ENCODE data around the gene ZC3H18.

Gene ZC3H18

DNA sequence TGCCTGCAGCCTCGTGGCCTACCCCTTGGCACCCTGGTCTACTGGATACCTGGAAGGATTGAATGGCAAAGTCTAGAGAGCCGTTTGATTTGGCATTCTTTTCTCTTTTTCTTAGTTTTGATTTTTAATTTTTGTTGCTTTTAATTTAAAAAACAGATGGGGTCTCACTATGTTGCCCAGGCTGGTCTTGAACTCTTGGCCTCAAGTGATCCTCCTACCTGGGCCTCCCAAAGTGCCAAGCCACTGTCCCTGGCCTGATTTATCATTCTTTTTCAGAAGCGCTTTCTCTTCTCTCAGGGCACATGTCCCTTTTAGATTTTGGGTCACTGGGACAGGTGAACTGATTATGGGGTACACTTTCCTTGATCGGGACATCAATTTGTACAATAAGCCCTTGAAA lies 10.8 kb downstream of the ZC3H18 start:
- no peak for DNase-seq (ENCODE audit: low spot score)

DNA sequence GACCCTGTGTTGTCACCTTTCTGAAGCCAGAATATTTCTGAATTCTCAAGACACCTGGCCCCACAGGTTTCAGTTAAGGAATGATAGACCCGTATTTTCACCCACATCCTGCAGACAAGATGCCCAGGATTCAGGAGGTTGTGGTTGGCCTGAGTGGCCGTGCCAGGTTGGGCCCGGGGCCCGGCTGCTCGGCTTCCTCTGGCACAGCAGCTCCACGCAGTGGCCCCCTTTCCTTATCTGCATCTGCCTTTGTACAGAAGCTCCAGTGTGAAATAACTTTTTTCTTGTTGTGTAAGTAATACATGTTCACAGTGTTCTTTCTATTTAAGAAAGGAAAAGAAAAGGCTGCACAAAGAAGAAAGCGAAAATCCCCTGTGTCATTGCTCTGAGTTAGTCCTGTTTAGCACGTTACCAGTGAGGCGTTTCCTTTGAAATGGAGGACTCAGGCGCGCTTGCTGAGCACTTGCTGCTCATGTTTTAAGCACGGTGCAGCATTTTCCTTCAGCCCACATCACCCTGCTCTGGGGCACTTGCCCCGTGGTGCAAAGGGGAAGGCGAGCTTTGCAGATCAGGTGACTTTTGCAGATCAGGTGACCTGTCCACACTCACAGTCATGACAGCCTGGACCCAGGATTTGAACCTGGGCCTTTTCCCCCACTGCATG lies 12.8 kb downstream of the ZC3H18 start:
- no peak for DNase-seq (ENCODE audit: low spot score)

DNA sequence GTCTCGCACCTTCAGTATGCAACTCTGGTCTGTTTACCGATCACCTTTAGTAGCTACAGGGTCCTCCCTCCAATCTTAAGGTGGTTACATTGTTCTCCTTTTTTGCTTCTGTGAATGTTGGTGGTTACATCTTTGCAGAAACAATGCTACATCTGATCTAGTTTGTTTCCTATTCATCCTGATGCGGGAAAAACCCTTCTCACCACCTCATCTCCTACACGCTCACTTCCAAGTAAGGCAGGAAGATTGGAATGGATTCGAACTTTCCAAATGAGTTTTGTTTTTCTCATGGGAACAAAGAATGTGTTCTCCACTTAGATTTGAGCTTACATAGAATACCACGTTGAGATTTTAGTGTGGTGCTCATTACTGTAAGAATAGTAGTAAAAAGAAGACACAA lies 14.5 kb downstream of the ZC3H18 start:
- no peak for DNase-seq (ENCODE audit: low spot score)

DNA sequence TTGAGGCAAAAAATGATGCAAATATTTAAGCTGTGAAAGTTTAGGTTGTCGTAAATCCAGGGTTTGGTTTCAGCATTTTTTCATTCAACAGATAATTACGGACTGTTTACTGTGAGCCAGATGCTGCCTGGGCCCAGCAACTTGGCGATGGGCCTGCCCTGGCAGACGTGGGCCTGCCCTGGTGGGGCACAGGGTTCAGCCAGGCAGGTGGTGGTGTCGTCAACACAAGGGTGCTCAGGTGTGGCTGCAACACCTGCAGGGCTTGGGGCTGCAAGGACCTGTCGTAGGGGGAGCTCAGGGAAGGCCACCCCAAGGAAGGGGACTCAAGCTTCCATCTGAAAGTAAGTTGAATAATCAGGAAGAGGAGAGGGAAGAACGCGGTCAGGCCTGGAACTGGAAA lies 15.1 kb downstream of the ZC3H18 start:
- no peak for DNase-seq (ENCODE audit: low spot score)

DNA sequence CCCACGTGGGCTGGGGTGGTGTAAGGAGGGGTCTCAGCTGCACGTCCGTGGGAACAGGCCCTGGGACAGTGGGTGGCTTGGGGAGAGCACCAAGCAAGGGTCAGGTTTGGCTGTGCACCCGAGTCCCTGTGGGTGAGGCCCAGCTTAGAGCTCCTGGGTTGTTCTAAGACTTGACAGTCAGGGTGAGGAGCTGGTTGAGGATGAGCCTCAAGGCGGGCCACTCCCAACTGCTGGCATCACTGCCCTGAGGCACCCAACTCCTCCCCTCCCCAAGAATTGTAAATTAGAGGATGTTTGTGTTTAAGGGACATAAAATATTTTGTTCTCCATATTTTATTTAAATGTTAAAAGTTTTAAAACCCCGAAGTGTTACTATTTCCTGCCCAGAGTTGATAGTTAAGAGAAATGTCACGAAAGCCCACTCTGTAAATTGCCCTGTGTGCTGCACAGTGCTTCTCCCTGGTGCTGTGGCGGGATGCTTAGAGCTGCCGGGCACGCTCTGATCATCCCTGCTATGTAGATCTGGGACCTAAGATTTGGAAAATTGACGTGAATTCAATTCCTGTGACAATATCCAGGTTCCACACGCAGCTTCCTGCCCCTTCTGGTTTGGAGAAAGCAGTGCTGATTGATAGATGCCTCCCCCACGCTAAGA lies 15.9 kb downstream of the ZC3H18 start:
- DNase-seq (ENCODE audit: low spot score) = no peak

- no peak for DNase-seq (ENCODE audit: low spot score)
These were observed 17.9 kb downstream of the ZC3H18 start for GRCh38 chr16:88588148-88588547.

- no peak for DNase-seq (ENCODE audit: low spot score)
These were observed 18.6 kb downstream of the ZC3H18 start for GRCh38 chr16:88588754-88589153.

DNA sequence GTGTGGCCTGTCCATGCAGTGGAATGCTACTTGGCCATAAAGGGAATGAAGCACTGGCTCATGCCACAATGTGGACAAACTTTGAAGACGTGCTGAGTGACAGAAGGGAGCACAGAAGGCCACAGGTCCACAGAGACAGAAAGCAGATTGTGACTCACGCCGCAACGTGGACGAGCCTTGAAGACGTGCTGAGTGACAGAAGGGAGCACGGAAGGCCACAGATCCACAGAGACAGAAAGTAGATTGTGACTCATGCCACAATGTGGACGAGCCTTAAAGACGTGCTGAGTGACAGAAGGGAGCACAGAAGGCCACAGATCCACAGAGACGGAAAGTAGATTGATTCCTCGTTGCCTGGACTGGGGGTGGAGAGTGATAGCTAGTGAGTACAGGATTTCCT lies 19.2 kb downstream of the ZC3H18 start:
- no peak for DNase-seq (ENCODE audit: low spot score)

GRCh38 chr16:88591577-88592021 lies 21.4 kb downstream of the ZC3H18 start:
- no peak for DNase-seq (ENCODE audit: low spot score)

DNA sequence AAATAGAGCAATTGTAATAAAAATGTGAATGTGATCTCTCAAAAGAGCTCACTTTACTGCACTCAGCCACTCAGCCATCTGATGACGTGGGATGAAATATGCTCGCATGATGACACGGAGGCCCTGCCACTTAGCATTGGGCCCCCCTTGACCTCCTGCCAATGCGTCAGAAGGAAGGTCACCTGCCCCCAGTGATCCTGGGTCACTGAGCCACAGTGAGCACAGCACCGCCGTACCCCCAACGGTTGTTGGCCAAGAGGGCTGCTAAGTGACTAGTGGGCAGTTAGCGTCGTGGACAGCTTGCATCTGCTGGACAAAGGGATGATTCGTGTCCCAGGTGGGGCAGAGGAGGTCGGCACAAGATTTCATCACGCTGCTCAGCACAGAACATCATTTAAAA lies 22.9 kb downstream of the ZC3H18 start:
- DNase-seq (ENCODE audit: low spot score) = no peak

GRCh38 chr16:88593489-88593888 lies 23.3 kb downstream of the ZC3H18 start:
- DNase-seq (ENCODE audit: low spot score) = no peak

DNA sequence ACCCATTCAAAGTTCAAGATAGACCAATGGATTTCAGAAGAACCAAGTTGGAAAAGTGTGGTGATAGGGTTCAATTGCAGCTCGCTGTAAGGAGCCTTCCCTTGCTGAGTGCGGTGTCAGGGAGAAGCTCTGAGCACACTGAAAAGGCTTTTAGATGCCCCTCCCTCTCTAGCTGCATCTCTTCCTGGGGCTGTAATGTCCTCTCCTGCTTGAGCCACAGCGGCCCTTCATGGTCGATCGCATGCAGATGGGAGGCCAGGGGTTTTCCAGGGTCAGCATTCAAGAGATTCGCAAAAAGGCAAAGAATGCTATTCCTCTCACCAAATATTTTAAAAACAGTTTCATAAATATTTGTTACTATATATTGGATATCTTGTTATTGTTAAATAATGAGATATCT lies 23.7 kb downstream of the ZC3H18 start:
- no peak for DNase-seq (ENCODE audit: low spot score)

GRCh38 chr16:88595101-88595500 lies 24.9 kb downstream of the ZC3H18 start:
- no peak for DNase-seq (ENCODE audit: low spot score)

- DNase-seq (ENCODE audit: low spot score) = no peak
These were observed 25.7 kb downstream of the ZC3H18 start for GRCh38 chr16:88595921-88596320.

- no peak for DNase-seq (ENCODE audit: low spot score)
These were observed 26.3 kb downstream of the ZC3H18 start for GRCh38 chr16:88596483-88596882.

DNA sequence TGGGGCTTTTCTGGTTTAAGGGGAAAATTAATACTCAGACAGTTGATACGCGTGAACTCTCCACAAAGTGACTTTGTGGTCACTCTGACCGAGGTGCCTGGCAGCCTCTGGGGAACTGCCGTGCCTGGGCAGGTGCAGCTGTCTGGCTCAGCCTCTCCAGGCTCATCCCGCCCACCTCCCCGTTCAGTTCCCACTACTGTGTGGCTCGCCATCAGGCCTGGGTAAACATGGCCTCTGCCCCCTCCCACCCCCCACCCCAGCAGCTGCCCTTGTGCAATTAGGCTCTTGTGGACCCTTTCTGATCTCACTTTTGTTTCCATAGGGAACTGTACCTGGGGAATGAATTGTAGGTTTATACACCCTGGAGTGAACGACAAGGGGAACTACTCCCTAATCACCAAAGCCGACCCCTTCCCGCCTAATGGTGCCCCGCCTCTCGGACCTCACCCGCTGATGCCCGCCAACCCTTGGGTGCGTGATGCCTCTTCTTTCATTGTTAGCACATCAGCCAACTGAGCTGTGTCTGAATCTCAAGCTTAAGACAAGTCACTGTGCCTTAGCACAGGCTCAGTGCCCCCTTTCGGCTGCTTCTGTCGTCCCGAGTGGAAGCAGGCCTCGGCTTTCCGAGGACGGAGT lies 27.8 kb downstream of the ZC3H18 start:
- no peak for DNase-seq (ENCODE audit: low spot score)

DNA sequence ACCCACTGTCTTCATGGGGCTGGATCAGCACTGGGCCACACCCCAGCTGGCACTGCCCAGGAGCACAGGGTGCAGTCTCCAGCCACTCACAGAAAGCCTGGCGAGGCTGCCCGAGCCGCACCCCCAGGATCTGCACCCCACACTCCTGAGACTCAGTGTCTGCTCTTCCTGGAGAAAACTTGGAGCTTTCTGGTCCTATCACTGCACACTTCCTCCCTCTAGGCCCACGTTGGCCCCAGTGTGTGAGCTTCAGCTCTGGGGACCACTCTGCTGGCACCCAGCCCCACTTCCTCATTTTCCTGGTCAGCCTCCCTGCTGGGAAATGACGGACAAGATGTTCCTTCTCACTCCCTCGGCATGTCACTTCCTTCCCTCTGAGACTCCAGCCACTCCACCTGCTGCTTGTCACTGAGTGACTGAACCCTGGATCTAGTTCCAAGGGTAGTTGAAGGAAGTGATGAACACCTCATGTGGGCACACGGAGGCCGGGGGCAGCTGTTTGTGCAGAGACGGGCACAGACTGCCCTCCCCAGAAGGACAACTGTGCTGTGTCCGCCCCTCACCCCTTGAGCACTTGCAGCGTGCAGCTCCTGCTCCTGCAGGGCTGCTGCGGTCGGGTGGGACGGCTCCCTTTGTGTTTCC lies 29.0 kb downstream of the ZC3H18 start:
- DNase-seq (ENCODE audit: low spot score) = no peak

GRCh38 chr16:88599825-88600538 lies 29.8 kb downstream of the ZC3H18 start:
- no peak for DNase-seq (ENCODE audit: low spot score)

DNA sequence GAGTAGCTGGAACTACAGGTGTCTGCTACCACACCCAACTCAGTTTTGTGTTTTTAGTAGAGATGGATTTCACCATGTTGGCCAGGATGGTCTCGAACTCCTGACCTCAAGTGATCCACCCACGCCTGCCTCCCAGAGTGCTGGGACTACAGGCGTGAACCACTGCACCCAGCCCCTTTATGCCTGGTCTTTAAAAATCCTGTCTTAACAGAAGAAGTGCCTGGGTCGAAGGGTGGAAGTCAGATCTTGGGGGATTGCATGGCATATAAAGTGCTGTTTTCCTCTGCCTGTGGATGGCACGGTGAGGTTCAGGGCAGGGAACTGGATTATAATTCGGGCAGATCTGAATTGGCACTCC lies 30.3 kb downstream of the ZC3H18 start:
- DNase-seq (ENCODE audit: low spot score) = no peak

GRCh38 chr16:88601313-88602036 lies 31.3 kb downstream of the ZC3H18 start:
- no peak for DNase-seq (ENCODE audit: low spot score)

DNA sequence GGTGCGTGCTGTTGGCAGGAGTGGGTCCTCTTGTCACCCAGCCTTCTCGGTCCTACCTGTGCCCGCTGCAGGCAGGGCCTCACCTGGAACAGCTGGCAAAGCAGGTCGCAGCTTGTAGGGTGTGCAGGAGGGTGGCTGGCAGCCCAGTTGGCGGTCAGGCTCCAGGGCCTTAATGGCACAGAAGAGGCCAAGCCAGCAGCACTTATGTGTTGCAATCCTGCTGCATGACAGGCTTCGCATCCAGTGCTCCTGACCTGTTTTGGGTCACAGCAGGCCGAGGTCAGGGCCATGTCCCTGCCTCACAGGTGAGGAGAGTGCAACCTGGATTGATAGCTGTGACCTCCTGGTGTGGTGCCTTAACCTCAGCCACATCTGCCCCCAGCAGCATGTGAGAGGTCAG lies 31.9 kb downstream of the ZC3H18 start:
- no peak for DNase-seq (ENCODE audit: low spot score)

Measured in hematopoietic multipotent progenitor cell treated with erythropoietin and hydrocortisone succinate and interleukin-3 and kit ligand, for 17 days (in vitro differentiated cells).